HG03039 (cell line): ENCODE results near the gene SMIM21.

Source experiments
- ATAC-seq: cut with Tn5 transposase; IDR thresholded peaks from one replicate; pipeline ENCODE4 v1.9.1; 2021; ENCODE audit warnings: mild to moderate bottlenecking, moderate library complexity; ENCODE audit not compliant: unreplicated experiment

The SMIM21 gene

GRCh38 chr18:75378376-75379315, 48.9 kb downstream of the SMIM21 start:
- no peak for ATAC-seq

GRCh38 chr18:75377926-75378325, 49.6 kb downstream of the SMIM21 start:
- ATAC-seq: no peak

- ATAC-seq: no peak
These were observed 50.2 kb downstream of the SMIM21 start for GRCh38 chr18:75377258-75377657.

GRCh38 chr18:75376004-75376403, 51.5 kb downstream of the SMIM21 start:
- ATAC-seq: no peak

GRCh38 chr18:75375341-75375740, 52.2 kb downstream of the SMIM21 start:
- ATAC-seq: no peak

- no peak for ATAC-seq
These were observed 53.0 kb downstream of the SMIM21 start for GRCh38 chr18:75374466-75374865.

GRCh38 chr18:75369026-75369721, 58.3 kb downstream of the SMIM21 start:
- no peak for ATAC-seq

- no peak for ATAC-seq
These were observed 61.7 kb downstream of the SMIM21 start for GRCh38 chr18:75365837-75366236.

- ATAC-seq: no peak
These were observed 62.3 kb downstream of the SMIM21 start for GRCh38 chr18:75365254-75365629.

- no peak for ATAC-seq
These were observed 62.8 kb downstream of the SMIM21 start for GRCh38 chr18:75364512-75365253.

- ATAC-seq: no peak
These were observed 63.9 kb downstream of the SMIM21 start for GRCh38 chr18:75363446-75364225.

GRCh38 chr18:75362435-75362834, 65.1 kb downstream of the SMIM21 start:
- no peak for ATAC-seq

- ATAC-seq: no peak
These were observed 66.6 kb downstream of the SMIM21 start for GRCh38 chr18:75360941-75361340.

GRCh38 chr18:75360215-75360614, 67.3 kb downstream of the SMIM21 start:
- no peak for ATAC-seq
